ENCODE data around the gene COMMD4.
A peak's percentile ranks its signal among the peaks of the same experiment; 100 is the strongest.
"Not testable (repeated sequence)": the region's sequence is repeated elsewhere in the genome, so short reads cannot be mapped to it uniquely, and the experiment has no call there.

COMMD4 gene

GRCh38 chr15:75335705-75336355, at the start of gene COMMD4:
Gene COMMD4, plus strand, starts transcription at chr15:75336063. Its CDS starts 27 bp downstream, at chr15:75336090.
- DNase-seq = peak; percentile 21 to 65 (median 48)

GRCh38 chr15:75293660-75294059, 42.2 kb upstream of the COMMD4 start:
- not testable (repeated sequence) for DNase-seq

GRCh38 chr15:75298541-75299310, 37.1 kb upstream of the COMMD4 start:
- not testable (repeated sequence) for DNase-seq

- not testable (repeated sequence) for DNase-seq
These were observed 36.6 kb upstream of the COMMD4 start for GRCh38 chr15:75299311-75299688.

GRCh38 chr15:75300026-75300425, 35.8 kb upstream of the COMMD4 start:
- DNase-seq = not testable (repeated sequence)

- DNase-seq = no peak
These were observed 33.5 kb upstream of the COMMD4 start for GRCh38 chr15:75302318-75302717.

GRCh38 chr15:75302753-75303152, 33.1 kb upstream of the COMMD4 start:
- DNase-seq = not testable (repeated sequence)

- DNase-seq = no peak
These were observed 29.7 kb upstream of the COMMD4 start for GRCh38 chr15:75306188-75306587.

GRCh38 chr15:75307778-75308390, 28.0 kb upstream of the COMMD4 start:
- DNase-seq = no peak

GRCh38 chr15:75309711-75310110, 26.2 kb upstream of the COMMD4 start:
- DNase-seq = no peak

GRCh38 chr15:75312548-75312947, 23.3 kb upstream of the COMMD4 start:
- DNase-seq = not testable (repeated sequence)

- no peak for DNase-seq
These were observed 22.6 kb upstream of the COMMD4 start for GRCh38 chr15:75313116-75313845.

- no peak for DNase-seq
These were observed 21.1 kb upstream of the COMMD4 start for GRCh38 chr15:75314552-75315290.

GRCh38 chr15:75319231-75319897, 16.5 kb upstream of the COMMD4 start:
- not testable (repeated sequence) for DNase-seq

GRCh38 chr15:75321711-75322110, 14.2 kb upstream of the COMMD4 start:
- DNase-seq = no peak

GRCh38 chr15:75325922-75326321, 9.9 kb upstream of the COMMD4 start:
- DNase-seq = no peak

GRCh38 chr15:75327005-75327404, 8.9 kb upstream of the COMMD4 start:
- no peak for DNase-seq

GRCh38 chr15:75327491-75327890, 8.4 kb upstream of the COMMD4 start:
- no peak for DNase-seq

GRCh38 chr15:75328493-75329314, 7.2 kb upstream of the COMMD4 start:
- no peak for DNase-seq

GRCh38 chr15:75329571-75329970, 6.3 kb upstream of the COMMD4 start:
- DNase-seq = no peak

- DNase-seq = not testable (repeated sequence)
These were observed 3.8 kb upstream of the COMMD4 start for GRCh38 chr15:75332093-75332492.
